Measurements from ENCODE around the gene USP21.

- TF ChIP-seq CTCF (IDR thresholded peaks at IDR 0.05): no peak
- TF ChIP-seq EP300 (IDR thresholded peaks at IDR 0.05): no peak
Measured at GRCh38 chr1:161161652-161162051, 2.4 kb downstream of the USP21 start.
